ENCODE measurements around the gene APOC4.
"Not testable (repeated sequence)": the region's sequence is repeated elsewhere in the genome, so short reads cannot be mapped to it uniquely, and the experiment has no call there.

The APOC4 gene

GRCh38 chr19:44913512-44914432 lies 28.3 kb upstream of the APOC4 start:
- H3K4me3 ChIP-seq (ENCODE audit: control insufficient read depth in 1 of 7, extremely low read depth in 1 of 7, insufficient read depth in 4 of 7, low read depth in 2 of 7, low read length in 6 of 7): peak overlapping the region in 2 of 7 experiments; percentile 67 to 72
- CTCF ChIA-PET: interaction anchor here (0.8 to 10.3 kb wide), 3 partner anchors 9 to 38 kb away, joined by 3 to 72 read pairs (median 3); no protein-coding TSS in a partner anchor

GRCh38 chr19:44914433-44915206 lies 27.4 kb upstream of the APOC4 start, which contains the start of gene APOC1:
Gene APOC1, plus strand, starts transcription at chr19:44914608. Its CDS starts 284 bp downstream, at chr19:44914892.
- WGBS (ENCODE audit: insufficient coverage): 5% methylated on average over 11 of the region's 28 CpGs
- CTCF ChIA-PET: interaction anchor here (10.3 kb wide), 1 partner anchor 37 kb away, joined by 72 read pairs; no protein-coding TSS in a partner anchor
- not testable (repeated sequence) for H3K36me3 ChIP-seq (ENCODE audit: control insufficient read depth in 4 of 4, insufficient read depth in 4 of 4, low read length in 3 of 4); H3K27me3 ChIP-seq (replicated peaks in 2 of 5; ENCODE audit: control insufficient read depth in 4 of 5, insufficient read depth in 5 of 5, low read length in 4 of 5); H3K9me3 ChIP-seq (ENCODE audit: control extremely low read depth in 1 of 5, control insufficient read depth in 4 of 5, insufficient read depth in 2 of 5, low read depth in 1 of 5, low read length in 4 of 5)
- Histone ChIP-seq H3K27ac (ENCODE audit: insufficient read depth in 1 of 2, low read depth in 1 of 2, low read length in 2 of 2, poor library complexity in 1 of 2, severe bottlenecking in 2 of 2) (peak within 1 kb of the TSS in 1 of 2 experiments; percentile 75), H3K4me3 (ENCODE audit: control insufficient read depth in 1 of 7, extremely low read depth in 1 of 7, insufficient read depth in 4 of 7, low read depth in 2 of 7, low read length in 6 of 7) (peak within 1 kb of the TSS; percentile 17 to 82 (median 65)), H3K4me1 (ENCODE audit: control extremely low read depth in 1 of 4, control insufficient read depth in 4 of 4, insufficient read depth in 4 of 4, low read length in 3 of 4) (peaks cover 0 to 35% (median 21%) of the 10 kb centered on the region in 4 experiments)
- DNase-seq: peak; percentile 80 to 85 (median 81)
- POLR2A ChIA-PET: interaction anchor here (0.8 kb wide), 1 partner anchor 24 kb away, joined by 3 read pairs; the partner anchor contains the start of gene TOMM40

More at GRCh38 chr19:44913512-44914432, 28.3 kb upstream of the APOC4 start:
- 61% methylated on average over 9 of the region's 23 CpGs for WGBS (ENCODE audit: insufficient coverage)
- peaks cover 0 to 35% (median 21%) of the 10 kb centered on the region in 4 experiments for H3K4me1 ChIP-seq (ENCODE audit: control extremely low read depth in 1 of 4, control insufficient read depth in 4 of 4, insufficient read depth in 4 of 4, low read length in 3 of 4)
- H3K27me3 ChIP-seq (replicated peaks in 2 of 5; ENCODE audit: control insufficient read depth in 4 of 5, insufficient read depth in 5 of 5, low read length in 4 of 5); POLR2A ChIA-PET; H3K9me3 ChIP-seq (ENCODE audit: control extremely low read depth in 1 of 5, control insufficient read depth in 4 of 5, insufficient read depth in 2 of 5, low read depth in 1 of 5, low read length in 4 of 5); H3K36me3 ChIP-seq (ENCODE audit: control insufficient read depth in 4 of 4, insufficient read depth in 4 of 4, low read length in 3 of 4): not testable (repeated sequence)
- peak overlapping the region in 1 of 2 experiments; percentile 70 for H3K27ac ChIP-seq (ENCODE audit: insufficient read depth in 1 of 2, low read depth in 1 of 2, low read length in 2 of 2, poor library complexity in 1 of 2, severe bottlenecking in 2 of 2)
- peak in 1 of 3 donors; percentile 25 for DNase-seq

DNA sequence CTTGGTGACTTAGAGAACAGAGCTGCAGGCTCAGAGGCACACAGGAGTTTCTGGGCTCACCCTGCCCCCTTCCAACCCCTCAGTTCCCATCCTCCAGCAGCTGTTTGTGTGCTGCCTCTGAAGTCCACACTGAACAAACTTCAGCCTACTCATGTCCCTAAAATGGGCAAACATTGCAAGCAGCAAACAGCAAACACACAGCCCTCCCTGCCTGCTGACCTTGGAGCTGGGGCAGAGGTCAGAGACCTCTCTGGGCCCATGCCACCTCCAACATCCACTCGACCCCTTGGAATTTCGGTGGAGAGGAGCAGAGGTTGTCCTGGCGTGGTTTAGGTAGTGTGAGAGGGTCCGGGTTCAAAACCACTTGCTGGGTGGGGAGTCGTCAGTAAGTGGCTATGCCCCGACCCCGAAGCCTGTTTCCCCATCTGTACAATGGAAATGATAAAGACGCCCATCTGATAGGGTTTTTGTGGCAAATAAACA lies 17.8 kb upstream of the APOC4 start:
- DNase-seq: no peak
- ChIA-PET POLR2A (interaction anchor here (0.7 kb wide), 1 partner anchor 92 kb away, joined by 3 read pairs; no protein-coding TSS in a partner anchor), CTCF (no interaction called here)
- Histone ChIP-seq H3K9me3 (ENCODE audit: control extremely low read depth in 1 of 5, control insufficient read depth in 4 of 5, insufficient read depth in 2 of 5, low read depth in 1 of 5, low read length in 4 of 5) (no peaks in the 10 kb centered on the region), H3K4me3 (ENCODE audit: control insufficient read depth in 1 of 7, extremely low read depth in 1 of 7, insufficient read depth in 4 of 7, low read depth in 2 of 7, low read length in 6 of 7) (no peak overlapping the region), H3K36me3 (ENCODE audit: control insufficient read depth in 4 of 4, insufficient read depth in 4 of 4, low read length in 3 of 4) (no peaks in the 10 kb centered on the region), H3K27me3 (replicated peaks in 2 of 5; ENCODE audit: control insufficient read depth in 4 of 5, insufficient read depth in 5 of 5, low read length in 4 of 5) (no peaks in the 10 kb centered on the region), H3K4me1 (ENCODE audit: control extremely low read depth in 1 of 4, control insufficient read depth in 4 of 4, insufficient read depth in 4 of 4, low read length in 3 of 4) (peaks cover 0 to 30% (median 28%) of the 10 kb centered on the region in 4 experiments), H3K27ac (ENCODE audit: insufficient read depth in 1 of 2, low read depth in 1 of 2, low read length in 2 of 2, poor library complexity in 1 of 2, severe bottlenecking in 2 of 2) (no peak overlapping the region)
- WGBS (ENCODE audit: insufficient coverage): 96% methylated on average over 6 of the region's 8 CpGs

DNA sequence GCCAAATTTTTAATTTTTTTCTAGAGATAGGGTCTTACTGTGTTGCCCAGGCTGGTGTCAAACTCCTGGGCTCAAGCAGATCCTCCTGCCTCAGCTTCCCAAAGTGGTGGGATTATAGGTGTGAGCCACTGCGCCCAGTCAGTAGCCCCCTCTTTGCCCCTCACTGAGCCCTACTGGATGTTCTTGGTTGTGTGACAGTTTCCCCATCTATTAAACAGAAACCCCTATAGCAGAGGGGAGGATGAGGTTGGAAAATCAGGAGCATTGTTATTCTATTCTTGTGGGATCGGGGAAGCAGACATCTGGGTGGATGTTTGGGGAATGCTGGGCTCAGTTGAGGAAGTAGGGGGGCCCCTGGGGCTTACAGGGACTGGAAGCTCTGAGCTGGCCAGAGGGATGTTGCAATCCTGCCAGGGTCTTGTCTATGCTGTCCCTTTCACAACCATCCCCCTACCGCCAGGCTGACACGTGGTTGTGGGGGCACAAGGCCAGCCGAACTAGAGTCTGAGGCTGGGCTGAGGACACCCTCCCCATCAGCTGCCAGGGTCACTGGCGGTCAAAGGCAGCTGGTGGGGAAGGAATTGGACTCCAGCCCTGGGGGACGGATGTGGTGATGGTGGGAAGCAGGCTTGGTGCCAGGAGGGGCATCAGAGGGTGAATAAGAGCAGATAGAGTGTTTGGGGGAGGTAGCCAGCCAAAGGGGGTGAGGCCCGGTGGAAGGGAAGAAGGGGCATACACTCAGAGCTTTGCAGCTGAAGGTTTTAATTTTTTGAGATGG lies 16.7 kb upstream of the APOC4 start:
- POLR2A ChIA-PET: interaction anchor here (0.6 kb wide), 1 partner anchor 40 kb away, joined by 3 read pairs; no protein-coding TSS in a partner anchor
- no peaks in the 10 kb centered on the region for H3K36me3 ChIP-seq (ENCODE audit: control insufficient read depth in 4 of 4, insufficient read depth in 4 of 4, low read length in 3 of 4)
- CTCF ChIA-PET: interaction anchor here (0.7 to 2.2 kb wide), 7 partner anchors 10 to 29 kb away, joined by 3 to 11 read pairs (median 4); partner anchors contain the start of gene APOE
- 20% methylated on average over 3 of the region's 8 CpGs for WGBS (ENCODE audit: insufficient coverage)
- no peaks in the 10 kb centered on the region for H3K27me3 ChIP-seq (replicated peaks in 2 of 5; ENCODE audit: control insufficient read depth in 4 of 5, insufficient read depth in 5 of 5, low read length in 4 of 5)
- H3K27ac ChIP-seq (ENCODE audit: insufficient read depth in 1 of 2, low read depth in 1 of 2, low read length in 2 of 2, poor library complexity in 1 of 2, severe bottlenecking in 2 of 2): no peak overlapping the region
- H3K4me1 ChIP-seq (ENCODE audit: control extremely low read depth in 1 of 4, control insufficient read depth in 4 of 4, insufficient read depth in 4 of 4, low read length in 3 of 4): peaks cover 0 to 30% (median 28%) of the 10 kb centered on the region in 4 experiments
- no peaks in the 10 kb centered on the region for H3K9me3 ChIP-seq (ENCODE audit: control extremely low read depth in 1 of 5, control insufficient read depth in 4 of 5, insufficient read depth in 2 of 5, low read depth in 1 of 5, low read length in 4 of 5)
- H3K4me3 ChIP-seq (ENCODE audit: control insufficient read depth in 1 of 7, extremely low read depth in 1 of 7, insufficient read depth in 4 of 7, low read depth in 2 of 7, low read length in 6 of 7): peak overlapping the region in 2 of 7 experiments; percentile 7 to 16
- DNase-seq: peak; percentile 39 to 84 (median 82)

DNA sequence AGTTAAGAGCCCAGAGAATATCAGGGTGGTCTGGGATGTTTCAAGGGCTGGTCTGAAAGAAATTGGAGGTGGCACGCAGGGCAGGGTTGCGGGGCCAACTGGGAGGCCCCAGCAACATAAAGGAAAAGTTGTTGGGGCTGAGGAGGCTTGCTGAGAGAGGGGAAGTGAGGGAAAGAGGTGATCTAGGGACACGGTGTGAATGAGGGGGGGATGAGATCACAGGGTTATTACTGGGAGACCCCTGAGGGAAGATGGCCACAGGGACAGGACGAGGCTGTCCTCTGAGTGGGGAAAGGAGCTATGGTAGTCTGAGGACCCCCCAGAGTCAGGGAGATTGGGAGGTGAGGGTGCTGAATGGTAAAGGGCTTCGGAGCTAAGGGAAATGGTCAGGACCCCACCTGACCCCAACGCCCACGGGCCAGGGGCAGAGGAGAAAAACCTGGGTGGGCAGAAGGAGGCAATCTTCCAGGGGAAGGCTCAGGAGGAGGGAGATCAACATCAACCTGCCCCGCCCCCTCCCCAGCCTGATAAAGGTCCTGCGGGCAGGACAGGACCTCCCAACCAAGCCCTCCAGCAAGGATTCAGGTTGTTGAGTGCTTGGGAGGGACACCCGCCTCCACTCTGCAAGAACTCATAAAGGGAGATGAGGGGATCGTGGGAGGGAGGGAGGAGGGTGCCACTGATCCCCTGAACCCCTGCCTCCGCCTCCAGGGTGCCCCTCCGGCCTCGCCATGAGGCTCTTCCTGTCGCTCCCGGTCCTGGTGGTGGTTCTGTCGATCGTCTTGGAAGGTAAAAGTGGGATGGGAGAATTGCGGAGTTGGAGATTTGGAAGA lies 15.6 kb upstream of the APOC4 start:
- 74% methylated on average over 9 of the region's 19 CpGs for WGBS (ENCODE audit: insufficient coverage)
- POLR2A ChIA-PET; H3K36me3 ChIP-seq (ENCODE audit: control insufficient read depth in 4 of 4, insufficient read depth in 4 of 4, low read length in 3 of 4); H3K9me3 ChIP-seq (ENCODE audit: control extremely low read depth in 1 of 5, control insufficient read depth in 4 of 5, insufficient read depth in 2 of 5, low read depth in 1 of 5, low read length in 4 of 5); DNase-seq; H3K27ac ChIP-seq (ENCODE audit: insufficient read depth in 1 of 2, low read depth in 1 of 2, low read length in 2 of 2, poor library complexity in 1 of 2, severe bottlenecking in 2 of 2); H3K27me3 ChIP-seq (replicated peaks in 2 of 5; ENCODE audit: control insufficient read depth in 4 of 5, insufficient read depth in 5 of 5, low read length in 4 of 5): not testable (repeated sequence)
- CTCF ChIA-PET: interaction anchor here (0.6 to 2.2 kb wide), 6 partner anchors 12 to 28 kb away, joined by 3 to 11 read pairs (median 6); partner anchors contain the start of gene APOE
- H3K4me3 ChIP-seq (ENCODE audit: control insufficient read depth in 1 of 7, extremely low read depth in 1 of 7, insufficient read depth in 4 of 7, low read depth in 2 of 7, low read length in 6 of 7): peak overlapping the region in 4 of 7 experiments; percentile 1 to 52 (median 20)
- peaks cover 0 to 30% (median 28%) of the 10 kb centered on the region in 4 experiments for H3K4me1 ChIP-seq (ENCODE audit: control extremely low read depth in 1 of 4, control insufficient read depth in 4 of 4, insufficient read depth in 4 of 4, low read length in 3 of 4)

All from common myeloid progenitor, CD34-positive (primary cell).